Measurements from ENCODE around the gene PNPLA6.

DNA sequence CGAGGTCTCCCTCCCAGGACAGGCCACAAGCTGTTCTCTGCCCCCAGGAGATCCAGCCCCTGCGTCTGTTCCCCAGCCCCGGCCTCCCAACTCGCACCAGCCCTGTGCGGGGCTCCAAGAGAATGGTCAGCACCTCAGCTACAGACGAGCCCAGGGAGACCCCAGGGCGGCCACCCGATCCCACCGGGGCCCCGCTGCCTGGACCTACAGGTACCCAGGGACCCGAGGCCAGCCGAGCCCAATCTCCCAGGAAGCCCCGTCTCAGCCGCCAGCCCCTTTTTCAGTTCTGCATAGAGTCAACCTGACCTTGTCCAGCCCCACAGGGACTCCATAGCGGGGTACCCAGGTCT is 5.9 kb downstream of the PNPLA6 start:
- TF ChIP-seq EZH2 (IDR thresholded peaks at IDR 0.05; ENCODE audit: low read depth), result no peak
- TF ChIP-seq, protein P1, sequence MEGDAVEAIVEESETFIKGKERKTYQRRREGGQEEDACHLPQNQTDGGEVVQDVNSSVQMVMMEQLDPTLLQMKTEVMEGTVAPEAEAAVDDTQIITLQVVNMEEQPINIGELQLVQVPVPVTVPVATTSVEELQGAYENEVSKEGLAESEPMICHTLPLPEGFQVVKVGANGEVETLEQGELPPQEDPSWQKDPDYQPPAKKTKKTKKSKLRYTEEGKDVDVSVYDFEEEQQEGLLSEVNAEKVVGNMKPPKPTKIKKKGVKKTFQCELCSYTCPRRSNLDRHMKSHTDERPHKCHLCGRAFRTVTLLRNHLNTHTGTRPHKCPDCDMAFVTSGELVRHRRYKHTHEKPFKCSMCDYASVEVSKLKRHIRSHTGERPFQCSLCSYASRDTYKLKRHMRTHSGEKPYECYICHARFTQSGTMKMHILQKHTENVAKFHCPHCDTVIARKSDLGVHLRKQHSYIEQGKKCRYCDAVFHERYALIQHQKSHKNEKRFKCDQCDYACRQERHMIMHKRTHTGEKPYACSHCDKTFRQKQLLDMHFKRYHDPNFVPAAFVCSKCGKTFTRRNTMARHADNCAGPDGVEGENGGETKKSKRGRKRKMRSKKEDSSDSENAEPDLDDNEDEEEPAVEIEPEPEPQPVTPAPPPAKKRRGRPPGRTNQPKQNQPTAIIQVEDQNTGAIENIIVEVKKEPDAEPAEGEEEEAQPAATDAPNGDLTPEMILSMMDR (conservative IDR thresholded peaks at IDR 0.05), result no peak

Measured in PC-9 (cell line).